Measurements from ENCODE around the gene PTPN11.

PTPN11 gene

GRCh38 chr12:112503512-112503911 is 84.8 kb downstream of the PTPN11 start:
- Histone ChIP-seq H3K9me2 (replicated peaks; ENCODE audit: low read depth, low read length) (no peaks in the 10 kb centered on the region), H3K4me2 (ENCODE audit: low read depth, low read length, poor library complexity, severe bottlenecking) (no peak overlapping the region), H2AFZ (ENCODE audit: low read length) (no peak overlapping the region), H3F3A (ENCODE audit: low read depth) (no peaks in the 10 kb centered on the region), H3K9me3 (ENCODE audit: insufficient read depth, low read depth, low read length) (no peaks in the 10 kb centered on the region), H3K36me3 (ENCODE audit: insufficient read depth, low read length) (peaks cover 69% of the 10 kb centered on the region; the same call in 1 of the 2 replicates), H4K20me1 (ENCODE audit: insufficient read depth, low read length, poor library complexity, severe bottlenecking) (no peaks in the 10 kb centered on the region), H3K4me1 (ENCODE audit: insufficient read depth, low read length, poor library complexity, severe bottlenecking) (no peaks in the 10 kb centered on the region), H3K9ac (ENCODE audit: low read depth, low read length, poor library complexity, severe bottlenecking) (no peak overlapping the region), H3K4me3 (ENCODE audit: low read length, poor library complexity, severe bottlenecking) (no peak overlapping the region), H3K27me3 (ENCODE audit: insufficient read depth, low read length, poor library complexity, severe bottlenecking) (no peaks in the 10 kb centered on the region), H3K79me2 (ENCODE audit: insufficient read depth, low read length) (no peaks in the 10 kb centered on the region)
- TF ChIP-seq CTCF (conservative IDR thresholded peaks at IDR 0.05; ENCODE audit: low read length) (no peak), EZH2phosphoT487 (IDR thresholded peaks at IDR 0.05; ENCODE audit: borderline replicate concordance) (no peak)

GRCh38 chr12:112506513-112507166 is 87.9 kb downstream of the PTPN11 start:
- Histone ChIP-seq H3K9me2 (replicated peaks; ENCODE audit: low read depth, low read length) (no peaks in the 10 kb centered on the region), H2AFZ (ENCODE audit: low read length) (no peak overlapping the region), H3K9ac (ENCODE audit: low read depth, low read length, poor library complexity, severe bottlenecking) (no peak overlapping the region), H3F3A (ENCODE audit: low read depth) (no peaks in the 10 kb centered on the region), H4K20me1 (ENCODE audit: insufficient read depth, low read length, poor library complexity, severe bottlenecking) (no peaks in the 10 kb centered on the region), H3K36me3 (ENCODE audit: insufficient read depth, low read length) (peaks cover 65% of the 10 kb centered on the region; the same call in 1 of the 2 replicates), H3K9me3 (ENCODE audit: insufficient read depth, low read depth, low read length) (no peaks in the 10 kb centered on the region), H3K4me1 (ENCODE audit: insufficient read depth, low read length, poor library complexity, severe bottlenecking) (no peaks in the 10 kb centered on the region), H3K4me2 (ENCODE audit: low read depth, low read length, poor library complexity, severe bottlenecking) (no peak overlapping the region), H3K27me3 (ENCODE audit: insufficient read depth, low read length, poor library complexity, severe bottlenecking) (no peaks in the 10 kb centered on the region), H3K4me3 (ENCODE audit: low read length, poor library complexity, severe bottlenecking) (no peak overlapping the region), H3K79me2 (ENCODE audit: insufficient read depth, low read length) (no peaks in the 10 kb centered on the region)
- TF ChIP-seq CTCF (conservative IDR thresholded peaks at IDR 0.05; ENCODE audit: low read length) (no peak; the same call in 1 of the 2 replicates), EZH2phosphoT487 (IDR thresholded peaks at IDR 0.05; ENCODE audit: borderline replicate concordance) (no peak)

GRCh38 chr12:112513471-112513870 is 94.7 kb downstream of the PTPN11 start:
- H3K79me2 ChIP-seq (ENCODE audit: insufficient read depth, low read length) = no peaks in the 10 kb centered on the region
- H3K4me3 ChIP-seq (ENCODE audit: low read length, poor library complexity, severe bottlenecking) = no peak overlapping the region
- H3K27me3 ChIP-seq (ENCODE audit: insufficient read depth, low read length, poor library complexity, severe bottlenecking) = no peaks in the 10 kb centered on the region
- H3K36me3 ChIP-seq (ENCODE audit: insufficient read depth, low read length) = peaks cover 6% of the 10 kb centered on the region; the same call in 1 of the 2 replicates
- no peaks in the 10 kb centered on the region for H4K20me1 ChIP-seq (ENCODE audit: insufficient read depth, low read length, poor library complexity, severe bottlenecking)
- H3K9me3 ChIP-seq (ENCODE audit: insufficient read depth, low read depth, low read length) = no peaks in the 10 kb centered on the region
- H2AFZ ChIP-seq (ENCODE audit: low read length) = no peak overlapping the region
- no peak overlapping the region for H3K9ac ChIP-seq (ENCODE audit: low read depth, low read length, poor library complexity, severe bottlenecking)
- no peaks in the 10 kb centered on the region for H3K4me1 ChIP-seq (ENCODE audit: insufficient read depth, low read length, poor library complexity, severe bottlenecking)
- no peak overlapping the region for H3K4me2 ChIP-seq (ENCODE audit: low read depth, low read length, poor library complexity, severe bottlenecking)
- H3K9me2 ChIP-seq (replicated peaks; ENCODE audit: low read depth, low read length) = no peaks in the 10 kb centered on the region
- no peaks in the 10 kb centered on the region for H3F3A ChIP-seq (ENCODE audit: low read depth)
- TF ChIP-seq CTCF (conservative IDR thresholded peaks at IDR 0.05; ENCODE audit: low read length) = no peak
- TF ChIP-seq EZH2phosphoT487 (IDR thresholded peaks at IDR 0.05; ENCODE audit: borderline replicate concordance) = no peak
